Measurements from ENCODE around the gene DNLZ.
A peak's percentile ranks its signal among the peaks of the same experiment; 100 is the strongest.
"Not testable (repeated sequence)": the region's sequence is repeated elsewhere in the genome, so short reads cannot be mapped to it uniquely, and the experiment has no call there.

DNLZ gene

DNA sequence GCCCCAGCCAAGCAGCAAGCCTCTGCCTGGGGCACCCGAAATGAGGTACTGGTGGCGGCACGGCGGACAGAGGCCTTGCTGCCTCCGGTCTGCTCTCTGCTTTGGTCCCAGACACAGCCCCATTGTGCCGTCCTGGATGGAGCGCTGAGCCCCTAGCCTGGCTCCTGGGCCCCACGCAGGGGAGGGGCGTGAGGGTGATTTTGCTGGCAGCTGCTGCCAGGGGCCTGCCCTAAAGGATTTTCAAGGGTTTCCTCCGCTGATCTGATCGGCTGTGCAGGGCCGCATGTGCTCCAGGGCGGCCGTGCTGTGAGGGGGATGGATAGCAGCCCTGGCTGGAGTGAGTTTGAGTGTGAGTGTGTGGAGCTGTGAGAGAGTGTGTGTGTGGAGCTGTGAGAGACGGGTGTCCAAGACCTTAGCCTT lies 34.9 kb downstream of the DNLZ start:
- no peak for DNase-seq

- no peak for DNase-seq
These were observed 35.4 kb downstream of the DNLZ start for GRCh38 chr9:136328011-136328621.

DNA sequence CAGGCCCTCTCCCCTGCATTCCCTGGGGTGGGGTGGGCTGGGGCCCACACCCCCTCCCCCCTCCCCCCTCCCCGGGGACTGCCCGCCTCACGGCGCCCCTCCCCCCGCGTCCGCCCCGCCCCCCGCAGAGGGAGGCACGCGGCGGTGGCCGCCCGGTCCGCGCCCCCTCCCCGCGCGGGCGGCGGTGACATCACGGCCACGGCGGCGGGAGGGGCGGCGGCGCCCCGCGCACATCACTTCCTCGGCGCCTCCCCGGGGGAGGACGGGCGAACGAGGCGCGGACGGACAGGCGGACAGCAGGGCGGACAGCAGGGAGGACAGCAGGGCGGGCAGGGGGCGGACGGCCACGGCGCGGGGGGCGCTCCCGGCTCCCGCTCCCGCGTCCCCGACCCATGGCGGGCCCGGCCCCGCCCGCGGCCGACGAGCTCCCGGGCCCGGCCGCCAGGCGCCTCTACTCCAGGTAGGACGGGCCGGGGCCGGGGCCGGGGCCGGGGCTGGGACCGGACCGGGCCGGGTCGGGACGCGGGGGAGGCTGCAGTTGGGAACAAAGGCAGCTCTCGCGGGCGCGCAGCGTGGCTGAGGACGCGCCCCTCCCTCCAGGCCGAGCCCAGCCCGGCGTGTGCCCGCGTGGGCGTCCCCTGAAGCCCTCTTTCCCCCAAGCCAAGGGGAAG lies 36.1 kb downstream of the DNLZ start, which contains the start of gene GPSM1:
Gene GPSM1, plus strand, starts transcription at position 236 of the 671 bp plus-strand sequence. Its CDS starts 157 bp downstream, at position 393.
- DNase-seq: peak; percentile 35

GRCh38 chr9:136326761-136327303 lies 36.7 kb downstream of the DNLZ start:
- no peak for DNase-seq

GRCh38 chr9:136326061-136326760 lies 37.3 kb downstream of the DNLZ start:
- DNase-seq: no peak

- no peak for DNase-seq
These were observed 38.2 kb downstream of the DNLZ start for GRCh38 chr9:136325358-136325757.

DNA sequence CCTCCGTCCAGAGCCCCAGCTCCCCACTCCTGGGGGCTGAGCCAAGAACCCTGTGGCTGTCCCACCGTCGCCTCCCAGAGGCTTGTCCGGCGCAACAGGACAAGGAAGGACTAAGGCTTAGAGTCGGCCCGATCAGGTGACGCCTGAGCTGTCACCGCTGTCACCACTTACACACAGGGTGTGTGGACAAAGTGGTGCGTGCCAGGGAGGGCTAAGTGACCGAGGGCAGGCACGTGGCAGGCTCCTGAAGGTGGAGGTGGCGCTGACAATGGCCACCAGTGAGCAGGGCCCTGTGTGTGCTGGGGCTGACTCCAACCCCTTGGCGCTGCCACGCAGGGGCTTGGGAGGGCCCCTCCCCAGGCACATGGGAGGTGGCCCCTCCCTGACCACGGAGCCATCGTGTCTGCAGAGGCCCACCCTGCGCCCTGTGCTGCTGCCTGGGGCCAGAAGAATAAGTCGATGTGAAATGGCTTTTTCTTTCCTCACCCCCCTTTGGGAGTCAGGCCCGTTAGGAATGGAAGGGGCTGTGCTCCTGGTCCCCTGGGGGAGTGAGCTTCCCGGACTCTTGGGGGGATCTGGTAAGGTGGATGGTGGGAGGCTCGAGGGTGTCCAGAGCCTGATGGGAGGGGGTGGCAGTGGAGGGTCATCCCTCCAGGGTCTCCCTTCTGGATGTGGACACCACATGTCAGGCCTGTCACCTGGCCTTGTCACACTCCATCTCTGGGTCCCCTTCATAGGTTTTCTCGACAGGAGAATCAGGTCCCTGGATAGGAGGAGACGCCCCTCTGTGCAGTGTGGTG lies 38.8 kb downstream of the DNLZ start:
- DNase-seq: no peak

DNA sequence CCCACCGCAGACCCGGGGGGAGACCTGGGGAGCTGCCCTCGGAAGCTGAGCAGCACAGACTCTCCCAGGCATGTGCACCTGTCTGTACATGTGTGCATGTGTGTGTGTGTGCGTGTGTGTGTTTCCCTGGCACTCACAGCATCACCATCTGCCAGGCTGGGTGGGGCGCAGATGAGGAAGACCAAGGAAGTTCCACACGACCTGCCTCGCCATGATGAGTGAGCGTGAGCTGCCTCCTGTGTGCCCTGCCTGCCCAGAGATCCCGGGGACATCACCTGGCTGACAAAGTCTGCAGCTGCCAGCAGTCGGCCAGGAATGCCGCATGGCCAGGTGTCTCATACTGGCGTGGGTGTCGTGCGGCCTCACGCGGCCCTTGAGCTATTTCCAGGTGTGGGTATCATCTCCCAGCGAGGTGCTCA lies 40.2 kb downstream of the DNLZ start:
- no peak for DNase-seq

DNA sequence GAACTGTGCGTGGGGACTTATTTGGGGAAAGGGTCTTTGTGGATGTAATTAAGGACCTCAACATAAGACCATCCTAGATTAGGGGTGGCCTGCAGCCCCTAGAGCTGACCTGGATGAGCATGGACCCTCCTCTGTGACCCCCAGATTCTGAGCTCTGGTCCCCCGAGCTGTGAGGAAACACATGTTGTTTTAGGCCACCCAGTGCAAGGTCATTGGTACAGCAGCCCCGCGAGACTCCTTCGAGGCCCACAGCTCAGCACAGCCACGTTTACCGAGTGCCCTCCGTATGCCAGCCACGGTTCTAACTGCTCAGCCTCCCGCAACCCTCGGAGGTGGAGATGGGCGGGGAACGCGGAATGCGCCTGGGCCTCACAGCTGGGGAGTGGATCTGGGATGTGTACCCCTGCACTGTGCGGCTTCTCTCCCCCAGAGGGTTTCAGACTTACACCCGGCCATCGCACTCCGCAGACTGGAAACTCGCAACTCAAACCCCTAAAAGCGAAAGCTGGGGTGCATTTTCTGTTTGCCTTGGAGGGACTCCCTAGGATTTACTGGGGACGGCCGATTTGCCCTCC lies 40.7 kb downstream of the DNLZ start:
- no peak for DNase-seq

DNA sequence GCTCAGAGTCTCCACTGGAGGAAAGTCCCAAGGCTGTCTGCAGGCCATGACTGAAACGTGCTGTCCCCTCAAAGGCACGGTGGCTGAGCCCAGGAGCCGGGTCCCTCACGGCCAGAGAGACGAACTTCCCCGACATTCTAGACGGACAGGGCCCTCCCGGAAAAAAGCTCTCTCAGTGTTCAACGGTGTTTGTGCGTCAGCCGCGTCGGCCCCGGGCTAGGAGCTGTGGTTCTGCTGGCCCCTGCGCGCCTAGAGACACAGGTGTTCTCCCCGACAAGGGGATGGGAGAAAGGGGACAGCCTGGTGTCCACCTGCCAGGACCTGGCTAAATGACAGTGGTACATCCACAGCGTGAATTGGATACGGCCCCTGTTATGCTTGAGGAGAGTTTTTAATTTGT lies 42.0 kb downstream of the DNLZ start:
- DNase-seq: no peak

DNA sequence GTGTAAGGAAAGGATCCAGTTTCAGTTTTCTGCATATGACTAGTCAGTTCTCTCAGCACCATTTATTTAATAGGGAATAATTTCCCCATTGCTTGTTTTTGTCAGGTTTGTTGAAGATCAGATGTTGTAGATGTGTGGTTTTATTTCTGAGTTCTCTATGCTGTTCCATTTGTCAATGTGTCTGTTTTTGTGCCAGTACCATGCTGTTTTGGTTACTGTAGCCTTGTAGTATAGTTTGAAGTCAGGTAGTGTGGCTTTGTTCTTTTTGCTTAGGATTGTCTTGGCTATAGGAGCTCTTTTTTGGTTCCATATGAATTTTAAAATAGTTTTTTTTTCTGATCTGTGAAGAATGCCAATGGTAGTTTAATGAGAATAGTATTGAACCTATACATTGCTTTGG lies 42.6 kb downstream of the DNLZ start:
- DNase-seq: not testable (repeated sequence)

DNA sequence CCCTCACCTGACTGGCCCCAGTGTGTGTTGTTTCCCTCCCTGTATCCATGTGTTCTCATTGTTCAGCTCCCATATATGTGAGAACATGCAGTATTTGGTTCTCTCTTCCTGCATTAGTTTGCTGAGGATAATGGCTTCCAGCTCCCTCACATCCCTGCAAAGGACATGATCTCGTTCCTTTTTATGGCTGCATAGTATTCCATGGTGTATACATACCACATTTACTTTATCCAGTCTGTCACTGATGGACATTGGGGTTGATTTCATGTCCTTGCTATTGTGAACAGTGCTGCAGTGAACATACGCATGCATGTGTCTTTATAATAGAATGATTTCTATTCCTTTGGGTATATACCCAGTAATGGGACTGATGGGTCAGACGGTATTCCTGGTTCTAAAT lies 43.6 kb downstream of the DNLZ start:
- not testable (repeated sequence) for DNase-seq

DNA sequence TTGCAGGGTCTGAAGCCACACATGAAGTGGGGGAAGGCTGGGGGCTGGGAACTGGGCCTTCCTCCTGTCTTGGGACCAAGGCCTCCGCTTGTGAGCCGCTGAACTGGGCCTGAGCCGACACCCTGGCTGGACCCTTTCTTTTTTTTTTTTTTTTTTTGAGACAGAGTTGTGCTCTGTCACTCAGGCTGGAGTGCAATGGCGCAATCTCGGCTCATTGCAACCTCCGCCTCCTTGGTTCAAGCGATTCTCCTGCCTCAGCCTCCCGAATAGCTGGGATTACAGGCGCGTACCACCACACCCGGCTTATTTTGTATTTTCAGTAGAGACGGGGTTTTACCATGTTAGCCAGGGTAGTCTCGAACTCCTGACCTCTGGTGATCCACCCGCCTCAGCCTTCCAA lies 44.3 kb downstream of the DNLZ start:
- not testable (repeated sequence) for DNase-seq

DNA sequence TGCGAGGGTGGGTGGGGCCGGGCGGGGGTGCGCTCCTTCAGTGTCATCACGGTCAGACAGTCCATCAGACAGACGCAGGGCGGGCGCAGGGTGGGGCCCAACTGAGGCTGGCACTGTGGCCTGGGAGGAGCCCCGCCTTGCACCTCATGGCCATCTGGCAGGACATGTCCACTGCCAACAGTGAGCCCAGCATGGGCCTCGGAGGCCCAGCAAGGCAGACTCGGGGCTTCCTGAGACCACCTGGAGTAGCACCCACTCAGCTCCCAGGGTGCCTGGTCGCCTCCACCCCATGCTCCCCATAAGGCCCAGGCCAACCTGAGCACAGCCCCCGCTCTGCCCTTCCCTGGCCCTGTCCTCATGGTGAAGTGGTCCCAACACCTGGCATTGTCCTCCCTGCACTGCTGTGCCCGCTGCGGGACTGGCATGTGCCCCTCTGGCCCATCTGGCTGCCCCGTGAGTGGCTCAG lies 44.7 kb downstream of the DNLZ start:
- no peak for DNase-seq

DNA sequence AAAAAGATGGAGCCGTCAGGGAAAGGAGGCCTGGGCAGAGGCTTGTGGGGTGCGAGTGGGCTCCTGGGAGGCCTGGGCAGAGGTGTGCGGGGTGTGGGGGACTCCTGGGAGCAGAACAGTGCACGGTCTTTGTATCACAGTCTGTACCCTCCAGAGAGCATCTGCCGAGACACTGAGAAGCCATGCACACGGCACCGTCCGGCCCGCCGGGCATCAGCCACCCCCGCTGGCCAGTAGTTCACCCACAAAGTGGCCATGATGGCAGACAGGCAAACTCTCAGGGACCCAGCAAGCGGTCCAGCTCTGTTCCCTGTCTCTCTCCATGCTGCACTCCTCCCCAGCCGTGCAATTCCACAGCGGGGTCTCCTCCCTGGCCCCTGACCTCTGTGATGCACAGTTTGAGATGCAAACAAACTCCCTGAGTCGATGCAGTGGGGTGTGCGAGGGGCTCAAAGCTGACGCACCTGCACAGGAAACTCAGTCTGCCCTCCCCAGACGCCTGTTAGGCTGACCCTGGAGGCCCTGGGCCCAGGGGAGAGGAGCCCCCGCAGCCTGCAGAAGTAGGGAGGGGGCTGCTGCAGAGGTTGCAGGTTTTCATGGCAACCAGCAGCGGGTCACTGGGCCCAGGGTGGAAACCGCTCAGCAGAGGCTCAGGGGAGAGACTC lies 45.3 kb downstream of the DNLZ start:
- DNase-seq: no peak

- no peak for DNase-seq
These were observed 45.8 kb downstream of the DNLZ start for GRCh38 chr9:136317695-136318094.

- no peak for DNase-seq
These were observed 46.5 kb downstream of the DNLZ start for GRCh38 chr9:136316896-136317676.

DNA sequence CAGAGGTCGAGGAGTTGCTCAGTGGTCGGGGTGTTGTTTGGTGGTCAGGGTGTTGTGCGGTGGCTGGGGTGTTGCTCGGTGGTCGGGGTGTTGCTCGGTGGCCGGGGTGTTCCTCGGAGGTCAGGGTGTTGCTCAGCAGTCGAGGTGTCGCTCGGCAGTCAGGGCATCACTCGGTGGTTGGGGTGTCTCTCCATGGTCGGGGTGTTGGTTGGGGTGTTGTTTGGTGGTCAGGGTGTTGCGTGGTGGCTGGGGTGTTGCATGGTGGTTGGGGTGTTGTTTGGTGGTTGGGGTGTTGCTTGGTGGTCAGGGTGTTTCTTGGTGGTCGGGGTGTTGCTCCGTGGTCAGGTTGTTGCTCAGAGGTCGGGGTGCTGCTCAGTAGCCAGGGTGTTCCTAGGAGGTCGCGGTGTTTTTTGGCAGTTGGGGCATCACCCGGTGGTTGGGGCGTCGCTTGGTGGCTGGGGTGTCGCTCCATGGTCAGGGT lies 47.2 kb downstream of the DNLZ start:
- no peak for DNase-seq

- DNase-seq: no peak
These were observed 48.6 kb downstream of the DNLZ start for GRCh38 chr9:136314944-136315343.

- DNase-seq: no peak
These were observed 49.5 kb downstream of the DNLZ start for GRCh38 chr9:136314056-136314416.

Measured in NCI-H226 (cell line).